GM10248 (cell line): Measurements from ENCODE around the gene MRGPRD.

Experiments
- CTCF ChIA-PET: fragments of 300-600 bp; sonication (Branson Sonifier 250); formaldehyde crosslinking; extraction: SDS; loops from one replicate; lab custom pipeline; 2021; ENCODE audit warnings: antibody characterized with exemption; lab: Yijun Ruan, JAX
- POLR2A ChIA-PET: fragments of 350-650 bp; sonication (Branson Sonifier 250); formaldehyde crosslinking; extraction: SDS; loops from one replicate; lab custom pipeline; 2020; ENCODE audit warnings: antibody characterized with exemption; lab: Yijun Ruan, JAX
- DNase-seq: peaks from one replicate; pipeline ENCODE4 v3.0.0; 2012; ENCODE audit errors: extremely low spot score
- CTCF ChIP-seq: IDR thresholded peaks from 2 replicates; pipeline ENCODE4 v1.5.1; 2012; ENCODE audit warnings: mild to moderate bottlenecking, low read depth; ENCODE audit errors: extremely low read depth, missing control alignments, control extremely low read depth

MRGPRD gene

GRCh38 chr11:69017951-69018350 lies 37.2 kb upstream of the MRGPRD start:
- no peak for DNase-seq
- ChIA-PET POLR2A (no interaction called here), CTCF (no interaction called here)
- no peak for TF ChIP-seq CTCF

GRCh38 chr11:69014898-69015549 lies 34.2 kb upstream of the MRGPRD start:
- no peak for TF ChIP-seq CTCF

GRCh38 chr11:69014084-69014851 lies 33.5 kb upstream of the MRGPRD start:
- no peak for TF ChIP-seq CTCF
- DNase-seq: no peak
- POLR2A ChIA-PET: no interaction called here
- CTCF ChIA-PET: no interaction called here

More at GRCh38 chr11:69014898-69015549, 34.2 kb upstream of the MRGPRD start:
- ChIA-PET POLR2A (no interaction called here), CTCF (no interaction called here)
- no peak for DNase-seq

- POLR2A ChIA-PET: no interaction called here
- CTCF ChIA-PET: no interaction called here
- no peak for DNase-seq
- TF ChIP-seq CTCF: no peak
Observed at GRCh38 chr11:69013009-69013951, 32.5 kb upstream of the MRGPRD start, which contains the start of gene MRGPRF. Gene MRGPRF (minus strand): TSS chr11:69013246. CDS start chr11:69009901, 3,345 bp downstream.

GRCh38 chr11:69012092-69013008 lies 31.6 kb upstream of the MRGPRD start:
- ChIA-PET CTCF (interaction anchor here (1.3 to 1.4 kb wide), 2 partner anchors 9 to 16 kb away, joined by 4 read pairs; no protein-coding TSS in a partner anchor), POLR2A (no interaction called here)
- TF ChIP-seq CTCF: no peak
- no peak for DNase-seq
